Measurements from ENCODE around the gene PSMD5. TPM values are rescaled to one million over a fixed set of nuclear protein-coding genes. Genes with fewer than 3 reads are reported as not detected.

Gene PSMD5
- total RNA-seq, 1 donor, result 32.6 TPM

GRCh38 chr9:120856700-120857099 is 14.0 kb upstream of the PSMD5 start:
- no peak overlapping the region for H2AFZ ChIP-seq (ENCODE audit: low read length)
- H3K4me2 ChIP-seq (ENCODE audit: insufficient read depth, low read length), result no peak overlapping the region
- H3K4me3 ChIP-seq (ENCODE audit: insufficient read depth, low read length), result no peak overlapping the region
- H3K79me2 ChIP-seq (ENCODE audit: insufficient read depth, low read length), result no peaks in the 10 kb centered on the region
- no peaks in the 10 kb centered on the region for H3K4me1 ChIP-seq (ENCODE audit: insufficient read depth, low read length)
- TF ChIP-seq CTCF (IDR thresholded peaks at IDR 0.05; ENCODE audit: extremely low read depth, low read depth, low read length), result no peak
- H3K9me3 ChIP-seq (ENCODE audit: low read depth, low read length), result no peaks in the 10 kb centered on the region
- H3K27me3 ChIP-seq (ENCODE audit: insufficient read depth, low read length), result no peaks in the 10 kb centered on the region
- peaks cover 29% of the 10 kb centered on the region for H3K36me3 ChIP-seq (ENCODE audit: insufficient read depth, low read length)
- H3K27ac ChIP-seq (ENCODE audit: low read depth, low read length), result no peak overlapping the region
- H4K20me1 ChIP-seq (ENCODE audit: insufficient read depth, low read length), result no peaks in the 10 kb centered on the region
- DNase-seq (ENCODE audit: insufficient read length, low spot score, missing footprints), result no peak

- no peak for DNase-seq (ENCODE audit: insufficient read length, low spot score, missing footprints)
- Histone ChIP-seq H3K27me3 (ENCODE audit: insufficient read depth, low read length) (no peaks in the 10 kb centered on the region), H2AFZ (ENCODE audit: low read length) (no peak overlapping the region), H3K27ac (ENCODE audit: low read depth, low read length) (no peak overlapping the region), H3K9me3 (ENCODE audit: low read depth, low read length) (no peaks in the 10 kb centered on the region), H3K4me2 (ENCODE audit: insufficient read depth, low read length) (no peak overlapping the region), H3K4me1 (ENCODE audit: insufficient read depth, low read length) (no peaks in the 10 kb centered on the region), H3K4me3 (ENCODE audit: insufficient read depth, low read length) (no peak overlapping the region), H3K79me2 (ENCODE audit: insufficient read depth, low read length) (no peaks in the 10 kb centered on the region), H4K20me1 (ENCODE audit: insufficient read depth, low read length) (no peaks in the 10 kb centered on the region), H3K36me3 (ENCODE audit: insufficient read depth, low read length) (peaks cover 23% of the 10 kb centered on the region)
- TF ChIP-seq CTCF (IDR thresholded peaks at IDR 0.05; ENCODE audit: extremely low read depth, low read depth, low read length), result no peak
Observed at GRCh38 chr9:120855827-120856670, 13.3 kb upstream of the PSMD5 start.

- H3K36me3 ChIP-seq (ENCODE audit: insufficient read depth, low read length), result peaks cover 10% of the 10 kb centered on the region
- TF ChIP-seq CTCF (IDR thresholded peaks at IDR 0.05; ENCODE audit: extremely low read depth, low read depth, low read length), result no peak
- H3K4me1 ChIP-seq (ENCODE audit: insufficient read depth, low read length), result no peaks in the 10 kb centered on the region
- H3K9me3 ChIP-seq (ENCODE audit: low read depth, low read length), result no peaks in the 10 kb centered on the region
- no peak overlapping the region for H3K4me2 ChIP-seq (ENCODE audit: insufficient read depth, low read length)
- no peak overlapping the region for H3K27ac ChIP-seq (ENCODE audit: low read depth, low read length)
- H2AFZ ChIP-seq (ENCODE audit: low read length), result no peak overlapping the region
- no peak overlapping the region for H3K4me3 ChIP-seq (ENCODE audit: insufficient read depth, low read length)
- no peaks in the 10 kb centered on the region for H3K79me2 ChIP-seq (ENCODE audit: insufficient read depth, low read length)
- no peaks in the 10 kb centered on the region for H3K27me3 ChIP-seq (ENCODE audit: insufficient read depth, low read length)
- DNase-seq (ENCODE audit: insufficient read length, low spot score, missing footprints), result no peak
- no peaks in the 10 kb centered on the region for H4K20me1 ChIP-seq (ENCODE audit: insufficient read depth, low read length)
Observed at GRCh38 chr9:120854596-120855327, 12.0 kb upstream of the PSMD5 start.

GRCh38 chr9:120853198-120853597 is 10.5 kb upstream of the PSMD5 start:
- Histone ChIP-seq H3K27ac (ENCODE audit: low read depth, low read length) (no peak overlapping the region), H3K4me3 (ENCODE audit: insufficient read depth, low read length) (no peak overlapping the region), H2AFZ (ENCODE audit: low read length) (no peak overlapping the region), H3K36me3 (ENCODE audit: insufficient read depth, low read length) (peaks cover 8% of the 10 kb centered on the region), H3K9me3 (ENCODE audit: low read depth, low read length) (no peaks in the 10 kb centered on the region), H3K79me2 (ENCODE audit: insufficient read depth, low read length) (no peaks in the 10 kb centered on the region), H3K4me1 (ENCODE audit: insufficient read depth, low read length) (no peaks in the 10 kb centered on the region), H3K27me3 (ENCODE audit: insufficient read depth, low read length) (no peaks in the 10 kb centered on the region), H4K20me1 (ENCODE audit: insufficient read depth, low read length) (no peaks in the 10 kb centered on the region), H3K4me2 (ENCODE audit: insufficient read depth, low read length) (no peak overlapping the region)
- no peak for DNase-seq (ENCODE audit: insufficient read length, low spot score, missing footprints)
- TF ChIP-seq CTCF (IDR thresholded peaks at IDR 0.05; ENCODE audit: extremely low read depth, low read depth, low read length), result no peak

Measured in osteoblast (primary cell).